SU-DHL-6 (cell line): ENCODE measurements around the gene MAST4.

Source experiments
- EZH2phosphoT487 ChIP-seq: fragments of 200-600 bp; sonication (generic), shearing (Covaris generic); conservative IDR thresholded peaks from 2 replicates; pipeline ENCODE4 v1.6.1; 2018; ENCODE audit warnings: mild to moderate bottlenecking, antibody characterized with exemption, low read length, moderate library complexity, mixed read lengths
- TF ChIP-seq, protein P1 (sequence below): fragments of 200-600 bp; sonication (generic); IDR thresholded peaks from one replicate; pipeline ENCODE4 v1.5.1; 2017; ENCODE audit warnings: antibody characterized with exemption, mild to moderate bottlenecking, low read length, moderate library complexity; ENCODE audit not compliant: insufficient read depth, poor library complexity, severe bottlenecking

DNA sequence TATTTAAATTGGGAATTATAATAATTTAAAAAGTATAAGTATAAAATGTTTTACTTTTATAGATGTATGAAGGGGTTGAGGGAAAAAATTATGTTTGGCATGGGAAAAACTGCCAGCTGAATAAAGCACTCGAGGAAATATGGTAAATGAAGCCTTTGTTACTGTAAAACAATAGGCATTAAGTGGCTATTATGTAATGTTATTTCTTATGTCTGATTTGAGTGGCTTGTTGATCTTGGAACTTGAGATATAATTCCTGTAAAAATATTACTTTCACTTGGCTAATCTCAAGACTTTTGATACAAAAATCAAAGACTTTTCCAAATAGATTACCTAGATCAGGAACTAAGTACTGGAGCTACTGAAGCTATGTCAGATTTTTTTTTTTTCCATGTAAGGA, 417.5 kb downstream of the MAST4 start:
- TF ChIP-seq, protein P1, sequence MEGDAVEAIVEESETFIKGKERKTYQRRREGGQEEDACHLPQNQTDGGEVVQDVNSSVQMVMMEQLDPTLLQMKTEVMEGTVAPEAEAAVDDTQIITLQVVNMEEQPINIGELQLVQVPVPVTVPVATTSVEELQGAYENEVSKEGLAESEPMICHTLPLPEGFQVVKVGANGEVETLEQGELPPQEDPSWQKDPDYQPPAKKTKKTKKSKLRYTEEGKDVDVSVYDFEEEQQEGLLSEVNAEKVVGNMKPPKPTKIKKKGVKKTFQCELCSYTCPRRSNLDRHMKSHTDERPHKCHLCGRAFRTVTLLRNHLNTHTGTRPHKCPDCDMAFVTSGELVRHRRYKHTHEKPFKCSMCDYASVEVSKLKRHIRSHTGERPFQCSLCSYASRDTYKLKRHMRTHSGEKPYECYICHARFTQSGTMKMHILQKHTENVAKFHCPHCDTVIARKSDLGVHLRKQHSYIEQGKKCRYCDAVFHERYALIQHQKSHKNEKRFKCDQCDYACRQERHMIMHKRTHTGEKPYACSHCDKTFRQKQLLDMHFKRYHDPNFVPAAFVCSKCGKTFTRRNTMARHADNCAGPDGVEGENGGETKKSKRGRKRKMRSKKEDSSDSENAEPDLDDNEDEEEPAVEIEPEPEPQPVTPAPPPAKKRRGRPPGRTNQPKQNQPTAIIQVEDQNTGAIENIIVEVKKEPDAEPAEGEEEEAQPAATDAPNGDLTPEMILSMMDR: no peak
- TF ChIP-seq EZH2phosphoT487: no peak
